Adrenal gland (tissue), 5 donors: Measurements from ENCODE around the gene FYB1.

Experiments
- CTCF ChIP-seq, 6 experiments: fragments of 450-650 bp in 4 of 6; fragments of 200-600 bp in 2 of 6; sonication (generic) in 1 of 6; IDR thresholded peaks; 1 replicate in 5 of 6; 2 replicates in 1 of 6; pipeline versions ENCODE4 v1.5.1 to v1.8.0; 2016 to 2021; ENCODE audit warnings: antibody characterized with exemption in 6 of 6, mild to moderate bottlenecking in 2 of 6, moderate library complexity in 1 of 6
- POLR2A ChIP-seq, 2 donors: fragments of 450-650 bp; IDR thresholded peaks; one replicate each; pipeline ENCODE4 v1.6.1; 2017; ENCODE audit warnings: antibody characterized with exemption in 2 of 2, mild to moderate bottlenecking in 2 of 2, moderate library complexity in 1 of 2
- donor health status: DM: no; HTN: no; CAD: no.

GRCh38 chr5:39205550-39205949 is 13.8 kb downstream of the FYB1 start:
- TF ChIP-seq CTCF (IDR thresholded peaks at IDR 0.05) (no peak), POLR2A (IDR thresholded peaks at IDR 0.05) (no peak)
